Activated CD4-positive, alpha-beta T cell treated with anti-CD3 and anti-CD28 coated beads, Interleukin-2, amount 50 U/mL, for 24 hours (primary cell): ENCODE data around the gene LUZP1.
"Not testable (repeated sequence)": the region's sequence is repeated elsewhere in the genome, so short reads cannot be mapped to it uniquely, and the experiment has no call there.

Experiments used
- DNase-seq, 2 donors: peaks; one replicate each; pipeline ENCODE4 v3.0.0-alpha.2; 2020; ENCODE audit warnings: low read depth in 1 of 2, low spot score in 1 of 2

Gene LUZP1

GRCh38 chr1:23188936-23189452 lies 20.3 kb upstream of the LUZP1 start:
- not testable (repeated sequence) for DNase-seq

GRCh38 chr1:23188434-23188884 lies 19.8 kb upstream of the LUZP1 start:
- DNase-seq = no peak

GRCh38 chr1:23187637-23188036 lies 19.0 kb upstream of the LUZP1 start:
- no peak for DNase-seq

GRCh38 chr1:23185381-23185780 lies 16.7 kb upstream of the LUZP1 start:
- DNase-seq = no peak

GRCh38 chr1:23184212-23184934 lies 15.7 kb upstream of the LUZP1 start:
- peak; percentile 23 to 30 for DNase-seq

- DNase-seq = no peak
These were observed 11.2 kb upstream of the LUZP1 start for GRCh38 chr1:23179862-23180261.

GRCh38 chr1:23178950-23179349 lies 10.3 kb upstream of the LUZP1 start:
- no peak for DNase-seq

- DNase-seq = no peak
These were observed 9.8 kb upstream of the LUZP1 start for GRCh38 chr1:23178414-23178813.

- peak; percentile 6 to 14 for DNase-seq
These were observed 9.1 kb upstream of the LUZP1 start for GRCh38 chr1:23177438-23178380.

GRCh38 chr1:23177031-23177430 lies 8.4 kb upstream of the LUZP1 start:
- no peak for DNase-seq

GRCh38 chr1:23174426-23175110 lies 5.9 kb upstream of the LUZP1 start:
- DNase-seq = no peak

GRCh38 chr1:23171181-23171755 lies 2.6 kb upstream of the LUZP1 start:
- DNase-seq = no peak

GRCh38 chr1:23169727-23170335 lies 1.2 kb upstream of the LUZP1 start:
- DNase-seq = no peak

- no peak for DNase-seq
These were observed 529 bp upstream of the LUZP1 start for GRCh38 chr1:23169195-23169575.

- DNase-seq = no peak
These were observed 594 bp downstream of the LUZP1 start for GRCh38 chr1:23168079-23168444.

GRCh38 chr1:23167353-23168078 lies 1.1 kb downstream of the LUZP1 start:
- DNase-seq = no peak

- no peak for DNase-seq
These were observed 1.8 kb downstream of the LUZP1 start for GRCh38 chr1:23166854-23167253.

- no peak for DNase-seq
These were observed 5.3 kb downstream of the LUZP1 start for GRCh38 chr1:23163395-23163794.

- no peak for DNase-seq
These were observed 8.4 kb downstream of the LUZP1 start for GRCh38 chr1:23159963-23160877.
